Neural cell (in vitro differentiated cells): ENCODE results near the gene LAMC2. TPM values are rescaled to one million over a fixed set of nuclear protein-coding genes. Genes with fewer than 3 reads are reported as not detected.

Source experiments
- H2AFZ ChIP-seq: fragments of 200-600, 300-800 bp; sonication (generic), shearing (Covaris generic); 2 replicates; pipeline ENCODE4 v1.6.0; 2014; ENCODE audit warnings: low read depth, mild to moderate bottlenecking, antibody characterized with exemption, low read length, moderate library complexity
- H3F3A ChIP-seq: fragments of 200-600 bp; shearing (Covaris generic); 2 replicates; pipeline ENCODE4 v1.6.1; 2016; ENCODE audit warnings: mild to moderate bottlenecking, moderate library complexity, mixed read lengths, antibody characterized with exemption, low read length; ENCODE audit not compliant: insufficient read depth, poor library complexity, severe bottlenecking
- H3K27ac ChIP-seq: fragments of 200-600, 300-800 bp; sonication (generic), shearing (Covaris generic); 2 replicates; pipeline ENCODE4 v1.5.1; 2014; ENCODE audit warnings: mild to moderate bottlenecking, low read length, moderate library complexity
- H3K27me3 ChIP-seq: fragments of 300-800, 200-600 bp; sonication (generic), shearing (Covaris generic); 2 replicates; pipeline ENCODE4 v1.6.0; 2014; ENCODE audit warnings: mild to moderate bottlenecking, low read depth, low read length, moderate library complexity; ENCODE audit not compliant: insufficient read depth
- H3K36me3 ChIP-seq: fragments of 300-800, 200-600 bp; sonication (generic), shearing (Covaris generic); 2 replicates; pipeline ENCODE4 v1.5.1; 2014; ENCODE audit warnings: mild to moderate bottlenecking, antibody characterized with exemption, low read length, moderate library complexity; ENCODE audit not compliant: insufficient read depth
- H3K4me2 ChIP-seq: fragments of 300-800, 200-600 bp; sonication (generic), shearing (Covaris generic); 2 replicates; pipeline ENCODE4 v1.6.0; 2014; ENCODE audit warnings: mild to moderate bottlenecking, low read length
- H3K4me3 ChIP-seq: fragments of 300-800, 200-600 bp; sonication (generic), shearing (Covaris generic); 2 replicates; pipeline ENCODE4 v1.5.1; 2014; ENCODE audit warnings: mild to moderate bottlenecking, low read length, moderate library complexity
- H3K79me2 ChIP-seq: fragments of 200-600 bp; shearing (Covaris generic); replicated peaks from 2 replicates; pipeline ENCODE4 v1.6.0; 2014; ENCODE audit warnings: mild to moderate bottlenecking, low read length, moderate library complexity; ENCODE audit not compliant: insufficient read depth
- H3K9ac ChIP-seq: fragments of 300-800, 200-600 bp; sonication (generic), shearing (Covaris generic); 2 replicates; pipeline ENCODE4 v1.6.1; 2016; ENCODE audit warnings: mild to moderate bottlenecking, low read length, mixed read lengths
- H3K9me2 ChIP-seq: fragments of 200-600 bp; shearing (Covaris generic); 2 replicates; pipeline ENCODE4 v1.6.1; 2016; ENCODE audit warnings: mild to moderate bottlenecking, low read length, mixed read lengths; ENCODE audit not compliant: insufficient read depth
- H3K9me3 ChIP-seq: fragments of 200-600, 300-800 bp; sonication (generic), shearing (Covaris generic); 2 replicates; pipeline ENCODE4 v1.6.1; 2016; ENCODE audit warnings: mild to moderate bottlenecking, mixed run types, low read length, moderate library complexity, mixed read lengths
- H4K20me1 ChIP-seq: fragments of 200-600 bp; shearing (Covaris generic); 2 replicates; pipeline ENCODE4 v1.6.1; 2016; ENCODE audit warnings: mild to moderate bottlenecking, mixed run types; ENCODE audit not compliant: insufficient read depth
- CTCF ChIP-seq: fragments of 450-650 bp; IDR thresholded peaks from 2 replicates; pipeline ENCODE4 v1.5.1; 2014; ENCODE audit warnings: antibody characterized with exemption, mild to moderate bottlenecking, moderate library complexity; ENCODE audit not compliant: poor library complexity, severe bottlenecking
- EP300 ChIP-seq: fragments of 450-650 bp; conservative IDR thresholded peaks from 2 replicates; pipeline ENCODE4 v1.6.1; 2014; ENCODE audit warnings: antibody characterized with exemption, mild to moderate bottlenecking, moderate library complexity; ENCODE audit not compliant: poor library complexity, severe bottlenecking
- EZH2 ChIP-seq: fragments of 200-600, 300-800 bp; shearing (Covaris generic), sonication (generic); IDR thresholded peaks from 2 replicates; pipeline ENCODE4 v1.6.1; 2014; ENCODE audit warnings: antibody characterized with exemption, low read length, borderline replicate concordance, mild to moderate bottlenecking; ENCODE audit not compliant: insufficient read depth, poor library complexity, severe bottlenecking
- MXI1 ChIP-seq: fragments of 450-650 bp; conservative IDR thresholded peaks from 2 replicates; pipeline ENCODE4 v1.6.1; 2014; ENCODE audit warnings: antibody characterized with exemption, mild to moderate bottlenecking; ENCODE audit not compliant: poor library complexity, severe bottlenecking
- POLR2AphosphoS5 ChIP-seq: IDR thresholded peaks from 2 replicates; pipeline ENCODE4 v1.6.1; 2012
- RAD21 ChIP-seq: fragments of 450-650 bp; conservative IDR thresholded peaks from 2 replicates; pipeline ENCODE4 v1.6.1; 2014; ENCODE audit warnings: antibody characterized with exemption, mild to moderate bottlenecking, moderate library complexity
- REST ChIP-seq: IDR thresholded peaks from 2 replicates; pipeline ENCODE4 v1.6.1; 2012; ENCODE audit warnings: borderline replicate concordance
- SMC3 ChIP-seq: fragments of 450-650 bp; conservative IDR thresholded peaks from 2 replicates; pipeline ENCODE4 v1.6.1; 2014; ENCODE audit warnings: antibody characterized with exemption, mild to moderate bottlenecking, moderate library complexity; ENCODE audit not compliant: poor library complexity
- TAF1 ChIP-seq: IDR thresholded peaks from 2 replicates; pipeline ENCODE4 v1.6.1; 2012; ENCODE audit warnings: low read depth
- polyA plus RNA-seq: library from polyadenylated mRNA; depleted of rRNA; stranded (reverse); fragments of >200 nt; gene quantifications from 2 replicates; pipeline ENCODE4 v1.2.3, GENCODE V29; 2014

LAMC2 gene
- polyA plus RNA-seq, 1 donor from 2014 or later, result 0.67 TPM

DNA sequence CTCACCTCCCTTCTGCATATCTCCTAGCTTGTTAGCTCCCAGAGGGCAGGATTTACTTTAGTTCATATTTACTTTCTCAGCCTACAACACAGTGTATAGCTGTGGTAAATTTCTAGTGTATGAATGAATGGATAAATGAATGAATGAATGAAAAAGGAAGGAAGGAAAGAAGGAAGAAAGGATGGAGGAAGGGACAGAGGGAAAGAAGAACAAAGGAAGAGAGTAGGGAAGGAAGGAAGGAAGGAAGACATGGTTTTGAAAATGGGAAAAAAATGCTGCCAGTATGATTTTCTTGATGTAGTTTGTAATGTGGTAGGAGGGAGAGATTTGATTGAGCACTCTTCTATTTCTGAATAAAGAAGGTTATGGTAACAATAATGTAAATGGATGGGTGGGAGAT, 47.0 kb downstream of the LAMC2 start:
- no peaks in the 10 kb centered on the region for H3K9me2 ChIP-seq
- no peak overlapping the region for H3K4me3 ChIP-seq
- H3K9ac ChIP-seq, result no peak overlapping the region
- no peaks in the 10 kb centered on the region for H3K9me3 ChIP-seq
- H3K27me3 ChIP-seq, result no peaks in the 10 kb centered on the region
- TF ChIP-seq TAF1 (no peak), EP300 (no peak), EZH2 (no peak), CTCF (no peak), MXI1 (no peak), POLR2AphosphoS5 (no peak), RAD21 (no peak), REST (no peak), SMC3 (no peak)
- H3K79me2 ChIP-seq, result no peaks in the 10 kb centered on the region
- no peaks in the 10 kb centered on the region for H3F3A ChIP-seq
- no peaks in the 10 kb centered on the region for H3K36me3 ChIP-seq
- no peak overlapping the region for H3K4me2 ChIP-seq
- no peak overlapping the region for H2AFZ ChIP-seq
- H3K27ac ChIP-seq, result no peak overlapping the region
- H4K20me1 ChIP-seq, result no peaks in the 10 kb centered on the region

DNA sequence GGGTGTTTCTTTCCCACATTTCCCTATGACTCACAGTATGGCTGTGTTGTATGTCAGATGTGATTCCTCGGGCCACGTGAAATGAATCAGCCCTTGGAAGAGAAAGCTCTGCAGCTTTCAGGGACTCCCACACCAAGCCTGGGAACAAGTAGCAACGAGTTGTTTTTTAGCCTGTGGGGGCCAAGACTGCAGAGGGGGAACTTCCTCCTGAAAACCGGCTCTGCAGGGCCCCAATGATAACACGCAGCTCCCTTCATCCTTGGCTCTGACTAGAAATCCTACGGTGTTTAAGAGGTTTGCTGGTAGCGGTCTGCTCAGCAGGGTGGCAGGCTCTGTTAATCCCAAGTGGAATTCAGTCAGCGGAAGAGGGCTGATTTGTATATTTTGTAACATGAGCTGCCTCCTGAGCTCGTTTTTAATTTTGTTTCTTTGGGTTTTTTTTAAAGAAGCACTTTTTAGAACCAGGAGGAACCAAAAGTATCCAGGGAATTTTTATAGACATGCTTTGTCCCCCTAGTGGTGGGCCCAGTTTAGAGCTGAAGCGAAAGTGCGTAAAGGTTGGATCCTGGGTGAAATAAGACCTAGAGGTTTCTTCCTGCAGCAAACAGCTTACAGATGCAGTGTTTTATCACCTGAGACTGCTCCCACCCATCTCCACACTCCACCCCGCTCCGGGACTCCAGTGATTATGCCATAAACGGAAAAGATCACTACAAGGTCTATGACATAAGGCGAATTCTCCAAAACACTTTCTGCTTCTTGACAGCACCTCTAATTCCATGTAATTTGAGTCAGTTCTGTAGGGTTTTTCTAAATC, 48.8 kb downstream of the LAMC2 start:
- H3K9me3 ChIP-seq, result no peaks in the 10 kb centered on the region
- peak overlapping the region; percentile 25 for H3K4me3 ChIP-seq
- H3K9ac ChIP-seq, result no peak overlapping the region
- no peaks in the 10 kb centered on the region for H3K79me2 ChIP-seq
- no peaks in the 10 kb centered on the region for H4K20me1 ChIP-seq
- no peaks in the 10 kb centered on the region for H3K27me3 ChIP-seq
- H3F3A ChIP-seq, result no peaks in the 10 kb centered on the region
- H3K4me2 ChIP-seq, result no peak overlapping the region
- H3K9me2 ChIP-seq, result no peaks in the 10 kb centered on the region
- no peak for TF ChIP-seq REST
- TF ChIP-seq TAF1, result no peak
- peak; percentile 47 for TF ChIP-seq SMC3
- TF ChIP-seq RAD21, result no peak
- TF ChIP-seq EP300, result no peak
- no peak for TF ChIP-seq EZH2
- no peak for TF ChIP-seq MXI1
- TF ChIP-seq POLR2AphosphoS5, result no peak
- TF ChIP-seq CTCF, result peak; percentile 64
- H3K27ac ChIP-seq, result no peak overlapping the region
- H2AFZ ChIP-seq, result no peak overlapping the region
- H3K36me3 ChIP-seq, result no peaks in the 10 kb centered on the region
